ENCODE data around the gene SDR42E2.
"Not testable (repeated sequence)": the region's sequence is repeated elsewhere in the genome, so short reads cannot be mapped to it uniquely, and the experiment has no call there.

Gene SDR42E2

GRCh38 chr16:22161999-22162655, at the start of gene SDR42E2:
SDR42E2 (plus strand) TSS chr16:22162506; CDS start chr16:22165583, 3,077 bp downstream.
- no peak for DNase-seq

GRCh38 chr16:22116095-22116700, 46.1 kb upstream of the SDR42E2 start:
- no peak for DNase-seq

DNA sequence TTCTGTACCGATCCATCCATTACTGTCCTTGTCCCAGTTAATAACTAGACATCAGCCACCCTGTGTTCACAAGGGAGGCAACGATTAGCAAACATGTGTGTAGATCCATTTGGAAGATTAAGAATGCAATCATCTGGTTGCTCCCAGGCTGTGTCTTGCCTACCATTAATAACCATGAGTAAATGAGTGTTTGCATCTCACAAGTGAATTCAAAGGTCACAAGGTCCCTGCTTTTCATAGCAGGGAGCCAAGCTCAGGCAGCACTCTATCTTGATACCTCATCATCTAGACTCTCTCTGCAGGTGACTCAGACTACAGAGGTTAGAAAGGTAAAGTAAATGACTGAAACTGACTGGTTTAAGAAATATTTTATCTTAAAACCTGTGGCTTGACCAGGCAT, 44.7 kb upstream of the SDR42E2 start:
- no peak for DNase-seq

DNA sequence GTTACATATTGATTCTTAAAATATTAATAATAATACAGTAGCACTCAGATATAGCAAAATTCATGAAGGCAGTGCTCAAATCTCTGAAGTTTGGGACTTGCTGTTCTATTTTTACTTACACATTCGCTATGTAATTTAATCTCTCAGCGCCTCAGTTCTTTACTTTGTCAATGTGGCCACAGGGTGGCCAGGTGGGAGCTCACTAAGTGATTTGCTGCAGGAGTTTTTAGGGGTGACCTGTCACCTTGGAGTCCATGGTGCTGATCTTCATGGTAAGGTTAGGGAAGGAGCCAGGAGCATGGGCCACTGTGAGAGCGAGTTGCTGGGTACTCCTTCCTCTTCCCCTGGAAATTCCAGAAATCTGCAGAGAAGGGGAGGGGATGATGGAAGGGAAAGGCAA, 41.9 kb upstream of the SDR42E2 start:
- DNase-seq: peak in 2 of 3 donors; percentile 23

DNA sequence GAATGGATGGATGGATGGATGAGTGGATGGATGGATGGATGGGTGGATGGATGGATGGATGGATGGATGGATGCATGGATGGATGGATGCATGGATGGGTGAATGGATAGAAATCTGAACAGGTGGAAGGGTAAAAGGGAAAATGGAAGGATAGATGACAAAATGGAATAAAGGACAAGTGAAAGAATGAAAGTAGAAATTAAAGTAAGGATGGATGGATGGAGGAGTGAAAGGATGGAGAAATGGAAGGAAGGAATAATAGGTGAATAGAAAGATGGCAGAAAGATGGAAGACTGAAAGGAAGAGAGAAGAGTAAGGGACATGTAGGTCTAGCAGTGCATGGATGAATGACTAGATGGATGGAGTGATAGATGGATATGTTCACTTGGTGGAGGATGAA, 40.1 kb upstream of the SDR42E2 start:
- DNase-seq: no peak

DNA sequence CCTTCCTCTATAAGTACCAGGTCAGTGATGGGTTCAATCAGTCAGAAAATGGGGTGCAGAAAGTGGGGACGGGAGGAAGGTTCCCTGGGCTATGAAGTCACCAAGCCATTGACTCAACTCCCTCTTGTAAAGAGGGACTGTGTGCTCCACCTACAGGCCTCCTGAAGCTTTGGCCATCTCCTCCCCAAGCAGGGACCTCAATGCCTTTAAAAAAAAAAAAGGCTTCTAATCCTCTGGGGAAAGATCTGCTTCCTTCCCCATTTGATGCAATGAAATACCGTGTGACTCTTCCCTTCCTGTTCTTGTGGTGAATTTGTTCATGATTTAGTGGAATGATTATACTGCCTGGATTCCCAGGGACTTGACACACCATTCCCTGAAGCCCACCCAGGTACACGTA, 39.2 kb upstream of the SDR42E2 start:
- peak; percentile 63 to 67 (median 66) for DNase-seq

GRCh38 chr16:22123759-22124490, 38.4 kb upstream of the SDR42E2 start:
- DNase-seq: no peak

DNA sequence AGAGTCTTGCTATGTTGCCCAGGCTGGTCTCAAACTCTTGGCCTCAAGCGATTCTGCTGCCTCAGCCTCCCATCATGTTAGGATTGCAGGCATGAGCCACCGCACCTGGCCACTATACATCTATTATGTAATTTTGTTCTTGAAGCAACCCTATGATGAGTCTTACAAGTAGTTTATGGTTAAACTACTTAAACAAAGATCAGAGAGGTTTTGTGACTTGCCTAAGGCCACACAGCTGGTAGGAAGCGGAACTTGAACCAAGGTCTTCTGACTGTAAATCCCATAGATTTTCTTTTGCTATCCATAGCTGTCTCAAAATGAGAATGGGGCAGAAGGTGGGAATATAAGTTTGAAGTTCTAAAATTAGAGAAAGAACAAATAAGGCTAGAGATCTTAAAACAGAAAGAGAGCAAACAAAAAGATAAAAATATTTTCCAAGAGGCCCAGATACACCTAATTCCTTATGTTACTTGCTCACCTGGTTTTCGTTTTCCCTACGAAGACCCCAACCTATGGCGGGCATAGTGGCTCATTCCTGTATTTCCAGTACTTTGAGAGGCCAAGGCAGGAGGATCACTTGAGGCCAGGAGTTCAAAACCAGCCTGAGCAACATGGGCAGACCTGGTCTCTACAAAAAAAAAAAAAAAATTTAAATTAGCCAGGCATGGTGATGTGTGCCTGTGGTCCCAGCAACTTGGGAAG, 37.6 kb upstream of the SDR42E2 start:
- no peak for DNase-seq

GRCh38 chr16:22126037-22126558, 36.2 kb upstream of the SDR42E2 start:
- no peak for DNase-seq

GRCh38 chr16:22128537-22128936, 33.8 kb upstream of the SDR42E2 start:
- DNase-seq: not testable (repeated sequence)

- DNase-seq: no peak
Measured at GRCh38 chr16:22130528-22130927, 31.8 kb upstream of the SDR42E2 start.

- no peak for DNase-seq
Measured at GRCh38 chr16:22132801-22133200, 29.5 kb upstream of the SDR42E2 start.

GRCh38 chr16:22138482-22138881, 23.8 kb upstream of the SDR42E2 start:
- no peak for DNase-seq

GRCh38 chr16:22139008-22139407, 23.3 kb upstream of the SDR42E2 start:
- DNase-seq: no peak

GRCh38 chr16:22139732-22140131, 22.6 kb upstream of the SDR42E2 start:
- no peak for DNase-seq

DNA sequence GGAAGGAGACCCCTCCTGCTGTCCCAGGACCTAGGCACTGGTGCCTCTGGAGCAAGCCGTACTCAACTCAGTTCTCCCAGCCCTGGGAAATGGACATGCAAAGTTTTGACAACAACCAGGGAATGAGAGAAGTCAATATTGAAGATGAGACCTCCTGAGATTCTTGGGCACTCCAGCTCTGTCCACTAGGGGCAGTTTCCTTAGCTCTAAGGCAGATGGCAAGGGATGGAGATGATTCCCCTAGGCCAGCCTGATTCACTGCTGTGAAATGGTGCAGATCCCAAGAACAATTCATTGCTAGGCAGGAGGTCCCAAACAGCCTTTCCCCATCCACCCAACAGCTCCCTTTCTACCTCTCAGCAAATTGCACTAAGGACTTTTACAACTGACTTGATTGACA, 20.5 kb upstream of the SDR42E2 start:
- DNase-seq: peak; percentile 26 to 37 (median 34)

GRCh38 chr16:22144520-22144919, 17.8 kb upstream of the SDR42E2 start:
- no peak for DNase-seq

- no peak for DNase-seq
Measured at GRCh38 chr16:22147853-22148252, 14.5 kb upstream of the SDR42E2 start.

DNA sequence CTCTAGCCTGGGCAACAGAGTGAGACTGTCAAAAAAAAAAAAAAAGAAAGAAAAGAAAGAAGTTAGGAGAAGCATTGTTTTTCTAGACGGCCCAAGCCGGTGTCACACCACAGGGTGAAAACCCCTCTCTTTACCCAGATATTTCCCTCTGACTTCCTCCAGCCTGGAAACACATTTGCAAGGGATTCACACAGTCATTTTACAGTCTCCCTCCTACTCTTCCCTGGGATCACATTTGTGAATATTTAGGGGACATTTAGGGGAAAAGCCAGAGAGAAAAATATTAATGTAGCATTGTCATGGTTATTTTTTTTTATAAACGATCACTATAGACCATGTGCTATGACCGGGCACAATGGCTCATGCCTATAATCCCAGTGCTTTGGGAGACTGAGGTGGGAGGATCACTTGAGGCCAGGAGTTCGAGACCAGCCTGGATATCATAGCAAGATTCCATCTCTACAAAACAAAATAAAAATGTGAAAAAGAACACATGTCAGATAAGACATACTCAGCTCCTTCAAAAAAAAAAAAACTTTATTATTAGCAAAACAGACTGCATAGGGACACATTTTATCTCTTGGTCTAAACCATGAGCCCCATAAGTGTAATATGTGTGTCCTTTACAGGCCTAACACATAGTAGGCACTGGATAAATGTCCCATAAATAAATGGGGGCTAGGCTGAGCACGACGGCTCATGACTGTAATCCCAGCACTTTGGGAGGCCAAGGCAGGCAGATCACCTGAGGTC, 10.9 kb upstream of the SDR42E2 start:
- DNase-seq: peak; percentile 25 to 57 (median 36)

GRCh38 chr16:22152316-22152715, 10.0 kb upstream of the SDR42E2 start:
- no peak for DNase-seq

DNA sequence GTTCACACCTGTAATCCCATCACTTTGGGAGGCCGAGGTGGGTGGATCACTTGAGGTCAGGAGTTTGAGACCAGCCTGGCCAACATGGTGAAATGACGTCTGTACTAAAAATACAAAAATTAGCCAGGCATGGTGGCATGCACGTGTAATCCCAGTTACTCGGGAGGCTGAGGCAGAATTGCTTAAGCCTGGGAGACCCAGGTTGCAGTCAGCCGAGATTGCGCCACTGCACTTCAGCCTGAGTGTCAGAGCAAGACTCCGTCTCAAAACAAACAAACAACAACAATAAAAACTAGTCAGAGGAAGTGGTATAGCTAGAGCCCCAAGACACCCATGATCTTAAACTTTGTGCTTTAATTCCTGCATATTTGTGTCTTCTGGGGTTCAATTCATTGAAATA, 9.2 kb upstream of the SDR42E2 start:
- DNase-seq: peak; percentile 44 to 50 (median 48)

- no peak for DNase-seq
Measured at GRCh38 chr16:22161401-22161800, 905 bp upstream of the SDR42E2 start.

- no peak for DNase-seq
Measured at GRCh38 chr16:22162656-22163009, 327 bp downstream of the SDR42E2 start.

Data from suppressor macrophage treated with lipopolysaccharide for 1 hour (primary cell).